KMS-11 (cell line): Measurements from ENCODE around the gene KLHDC8B.
"Not testable (repeated sequence)": the region's sequence is repeated elsewhere in the genome, so short reads cannot be mapped to it uniquely, and the experiment has no call there.

Source experiments
- H2AFZ ChIP-seq: fragments of 200-600 bp; sonication (generic); 2 replicates; pipeline ENCODE4 v1.6.1; 2016; ENCODE audit warnings: antibody characterized with exemption, mixed run types, low read depth
- H3K27ac ChIP-seq: fragments of 200-600 bp; sonication (generic); 2 replicates; pipeline ENCODE4 v1.6.1; 2016; ENCODE audit warnings: mild to moderate bottlenecking, mixed run types
- H3K27me3 ChIP-seq: fragments of 200-600 bp; sonication (generic); 2 replicates; pipeline ENCODE4 v1.6.1; 2017; ENCODE audit warnings: mild to moderate bottlenecking, low read depth, mixed run types, moderate library complexity; ENCODE audit not compliant: insufficient read depth
- H3K36me3 ChIP-seq: fragments of 200-600 bp; sonication (generic); 2 replicates; pipeline ENCODE4 v1.6.1; 2017; ENCODE audit warnings: mild to moderate bottlenecking, mixed run types; ENCODE audit not compliant: insufficient read depth
- H3K4me1 ChIP-seq: fragments of 200-600 bp; sonication (generic); 2 replicates; pipeline ENCODE4 v1.6.1; 2016; ENCODE audit warnings: mild to moderate bottlenecking, low read depth, mixed run types; ENCODE audit not compliant: poor library complexity, severe bottlenecking
- H3K4me2 ChIP-seq: fragments of 200-600 bp; sonication (generic); 2 replicates; pipeline ENCODE4 v1.7.0; 2016; ENCODE audit warnings: mild to moderate bottlenecking, mixed run types
- H3K4me3 ChIP-seq: fragments of 200-600 bp; sonication (generic); IDR thresholded peaks from 2 replicates; pipeline ENCODE4 v1.6.1; 2017; ENCODE audit warnings: low read depth, low read length, mixed read lengths; ENCODE audit not compliant: insufficient read depth
- H3K79me2 ChIP-seq: fragments of 200-600 bp; sonication (generic); 2 replicates; pipeline ENCODE4 v1.6.1; 2016; ENCODE audit warnings: low read depth, mixed run types; ENCODE audit not compliant: insufficient read depth
- H3K9ac ChIP-seq: fragments of 200-600 bp; sonication (generic); 2 replicates; pipeline ENCODE4 v1.6.1; 2016; ENCODE audit warnings: mild to moderate bottlenecking, mixed run types
- H4K20me1 ChIP-seq: fragments of 200-600 bp; sonication (generic); 2 replicates; pipeline ENCODE4 v1.6.1; 2016; ENCODE audit warnings: mild to moderate bottlenecking, mixed run types; ENCODE audit not compliant: insufficient read depth
- CTCF ChIP-seq: fragments of 200-600 bp; sonication (generic); conservative IDR thresholded peaks from 2 replicates; pipeline ENCODE4 v1.6.1; 2017; ENCODE audit warnings: low read depth, mild to moderate bottlenecking, antibody characterized with exemption, low read length, moderate library complexity, mixed read lengths

Gene KLHDC8B

GRCh38 chr3:49213541-49213943 lies 42.1 kb downstream of the KLHDC8B start:
- H3K9ac ChIP-seq = no peak overlapping the region
- H3K27me3 ChIP-seq = no peaks in the 10 kb centered on the region
- no peaks in the 10 kb centered on the region for H3K79me2 ChIP-seq
- H4K20me1 ChIP-seq = no peaks in the 10 kb centered on the region
- H3K4me1 ChIP-seq = no peaks in the 10 kb centered on the region
- TF ChIP-seq CTCF = no peak
- no peak overlapping the region for H3K4me3 ChIP-seq
- H2AFZ ChIP-seq = no peak overlapping the region
- no peaks in the 10 kb centered on the region for H3K36me3 ChIP-seq
- H3K27ac ChIP-seq = no peak overlapping the region
- no peak overlapping the region for H3K4me2 ChIP-seq

GRCh38 chr3:49213998-49214397 lies 42.6 kb downstream of the KLHDC8B start:
- Histone ChIP-seq H2AFZ (no peak overlapping the region), H3K4me3 (no peak overlapping the region), H3K27me3 (no peaks in the 10 kb centered on the region), H4K20me1 (no peaks in the 10 kb centered on the region), H3K9ac (no peak overlapping the region), H3K36me3 (no peaks in the 10 kb centered on the region), H3K4me2 (no peak overlapping the region), H3K27ac (no peak overlapping the region), H3K4me1 (no peaks in the 10 kb centered on the region), H3K79me2 (no peaks in the 10 kb centered on the region)
- no peak for TF ChIP-seq CTCF

- H3K9ac ChIP-seq, H4K20me1 ChIP-seq, H3K79me2 ChIP-seq, H2AFZ ChIP-seq, H3K4me3 ChIP-seq, H3K27me3 ChIP-seq, H3K27ac ChIP-seq, H3K4me2 ChIP-seq, H3K36me3 ChIP-seq, H3K4me1 ChIP-seq: not testable (repeated sequence)
Measured at GRCh38 chr3:49216687-49217086, 45.3 kb downstream of the KLHDC8B start.

- H2AFZ ChIP-seq, H3K27ac ChIP-seq, H3K27me3 ChIP-seq: not testable (repeated sequence)
Measured at GRCh38 chr3:49217108-49217507, 45.7 kb downstream of the KLHDC8B start.

GRCh38 chr3:49217688-49218470 lies 46.5 kb downstream of the KLHDC8B start:
- no peaks in the 10 kb centered on the region for H3K36me3 ChIP-seq
- no peak overlapping the region for H3K4me2 ChIP-seq
- no peak overlapping the region for H3K4me3 ChIP-seq
- no peak overlapping the region for H3K27ac ChIP-seq
- H4K20me1 ChIP-seq = no peaks in the 10 kb centered on the region
- no peak for TF ChIP-seq CTCF
- H3K4me1 ChIP-seq = no peaks in the 10 kb centered on the region
- no peak overlapping the region for H2AFZ ChIP-seq
- no peaks in the 10 kb centered on the region for H3K27me3 ChIP-seq
- H3K9ac ChIP-seq = no peak overlapping the region
- H3K79me2 ChIP-seq = no peaks in the 10 kb centered on the region

More at GRCh38 chr3:49217108-49217507, 45.7 kb downstream of the KLHDC8B start:
- H3K36me3 ChIP-seq, H3K79me2 ChIP-seq, H3K9ac ChIP-seq, H3K4me3 ChIP-seq, H3K4me1 ChIP-seq, H4K20me1 ChIP-seq, H3K4me2 ChIP-seq: not testable (repeated sequence)

- H3K4me2 ChIP-seq, H3K27me3 ChIP-seq, H3K9ac ChIP-seq, H3K27ac ChIP-seq, H3K4me1 ChIP-seq, H3K4me3 ChIP-seq, H3K79me2 ChIP-seq, H3K36me3 ChIP-seq, H4K20me1 ChIP-seq: not testable (repeated sequence)
- peak overlapping the region; percentile 26; the same call in 1 of the 2 replicates for H2AFZ ChIP-seq
Measured at GRCh38 chr3:49218471-49218989, 47.1 kb downstream of the KLHDC8B start.
